Activated T-helper 2 cell treated with anti-CD3 and anti-CD28 coated beads, Interferon-gamma antibody, Interleukin-2, Interleukin-4, amounts not matched to agents 10 μg/mL and 5 μg/mL and 100 μg/mL, durations not matched to agents 14 hours and 24 hours and 36 hours (primary cell): ENCODE results near the gene RPL36. TPM values are rescaled to one million over a fixed set of nuclear protein-coding genes. Genes with fewer than 3 reads are reported as not detected.

Experiments used
- DNase-seq: peaks from one replicate; pipeline ENCODE4 v3.0.0; 2021; ENCODE audit warnings: low spot score
- H3K27ac Mint-ChIP-seq: one replicate; pipeline ENCODE4 v1.8.0; 2021; ENCODE audit warnings: mixed read lengths
- H3K27me3 Mint-ChIP-seq: one replicate; pipeline ENCODE4 v1.8.0; 2021; ENCODE audit warnings: low read depth, mixed read lengths
- H3K36me3 Mint-ChIP-seq: one replicate; pipeline ENCODE4 v1.8.0; 2021; ENCODE audit warnings: low read depth, mixed read lengths
- H3K4me1 Mint-ChIP-seq: one replicate; pipeline ENCODE4 v1.8.0; 2021; ENCODE audit warnings: low read depth, mixed read lengths
- H3K4me3 Mint-ChIP-seq: one replicate; pipeline ENCODE4 v1.8.0; 2021; ENCODE audit warnings: low read depth, mild to moderate bottlenecking, moderate library complexity, mixed read lengths
- H3K9me3 Mint-ChIP-seq: one replicate; pipeline ENCODE4 v1.8.0; 2021; ENCODE audit warnings: mixed read lengths
- intact Hi-C: fragments of 100-400 bp; cut with micrococcal nuclease; formaldehyde crosslinking; loops from one replicate; pipeline ENCODE4 v1.15.1; 2023
- total RNA-seq: library from RNA; stranded (reverse); gene quantifications from 2 replicates; pipeline ENCODE4 v1.2.3, GENCODE V29; 2022

The RPL36 gene
- total RNA-seq, 1 donor from 2014 or later, result 1,031 TPM

DNA sequence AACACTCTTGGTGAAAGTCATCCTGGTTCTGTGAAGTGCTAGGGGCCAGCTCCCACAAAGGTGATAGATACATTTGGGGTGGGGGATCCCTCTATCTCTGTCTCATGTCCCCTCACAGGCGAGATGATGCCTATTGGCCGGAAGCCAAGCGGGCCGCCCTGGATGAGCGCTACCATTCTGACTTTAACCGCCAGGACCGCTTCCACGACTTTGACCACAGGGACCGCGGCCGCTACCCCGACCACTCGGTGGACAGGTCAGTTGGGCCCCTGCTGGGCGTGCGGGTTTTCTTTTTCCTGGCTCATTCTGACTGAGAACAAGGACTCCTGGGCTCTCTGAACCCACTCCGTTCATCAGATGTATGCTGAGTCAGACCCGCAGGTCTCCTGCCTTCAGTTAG, 26.2 kb upstream of the RPL36 start:
- H3K27me3 Mint-ChIP-seq, result no peaks in the 10 kb centered on the region
- intact Hi-C loops, result no loop called here
- no peak overlapping the region for H3K4me3 Mint-ChIP-seq
- peaks cover 69% of the 10 kb centered on the region for H3K36me3 Mint-ChIP-seq
- DNase-seq, result no peak
- no peaks in the 10 kb centered on the region for H3K9me3 Mint-ChIP-seq
- no peak overlapping the region for H3K27ac Mint-ChIP-seq
- H3K4me1 Mint-ChIP-seq, result peaks cover 5% of the 10 kb centered on the region

GRCh38 chr19:5664515-5664914, 25.6 kb upstream of the RPL36 start:
- no peak overlapping the region for H3K27ac Mint-ChIP-seq
- no peaks in the 10 kb centered on the region for H3K27me3 Mint-ChIP-seq
- H3K4me1 Mint-ChIP-seq, result peaks cover 5% of the 10 kb centered on the region
- intact Hi-C loops, result no loop called here
- H3K9me3 Mint-ChIP-seq, result no peaks in the 10 kb centered on the region
- peaks cover 75% of the 10 kb centered on the region for H3K36me3 Mint-ChIP-seq
- DNase-seq, result no peak
- H3K4me3 Mint-ChIP-seq, result no peak overlapping the region

DNA sequence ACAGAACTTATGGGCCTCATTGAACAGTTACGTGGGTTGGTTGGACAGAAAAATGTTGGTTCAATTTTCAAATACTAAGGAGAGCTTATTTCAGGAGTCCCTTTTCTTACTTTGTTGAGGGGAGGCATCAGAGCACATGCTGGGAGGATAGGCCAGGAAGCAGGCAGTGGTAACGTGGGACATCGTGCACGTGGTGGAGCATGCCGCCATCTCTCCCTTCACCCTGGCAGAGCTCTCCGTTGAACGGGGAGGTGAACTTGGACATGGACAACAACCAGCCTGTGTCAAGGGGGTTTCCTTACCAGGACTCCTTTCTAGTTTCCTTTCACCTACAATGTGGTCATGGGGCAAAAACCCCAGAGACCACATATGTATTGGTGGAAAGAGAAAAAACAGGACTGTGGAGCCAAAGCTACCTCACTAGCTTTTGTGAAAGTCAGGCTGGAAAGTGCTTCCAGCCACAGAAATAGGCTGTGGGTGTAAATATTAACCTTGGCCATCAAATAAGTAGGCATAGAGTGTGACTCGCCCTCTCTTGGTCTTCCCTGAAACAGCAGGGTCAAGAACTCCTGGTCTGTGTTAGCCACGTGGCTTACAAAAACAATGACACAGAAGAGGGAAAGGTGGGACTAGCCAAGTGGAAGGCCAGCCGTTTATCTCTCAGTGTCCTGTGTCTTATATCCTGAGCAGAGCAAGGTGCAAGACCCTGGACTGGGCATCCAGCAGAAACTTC, 24.1 kb upstream of the RPL36 start:
- intact Hi-C loops, result no loop called here
- H3K36me3 Mint-ChIP-seq, result peaks cover 77% of the 10 kb centered on the region
- H3K9me3 Mint-ChIP-seq, result no peaks in the 10 kb centered on the region
- H3K27me3 Mint-ChIP-seq, result no peaks in the 10 kb centered on the region
- DNase-seq, result no peak
- H3K27ac Mint-ChIP-seq, result peak overlapping the region; percentile 43
- peaks cover 5% of the 10 kb centered on the region for H3K4me1 Mint-ChIP-seq
- no peak overlapping the region for H3K4me3 Mint-ChIP-seq

- intact Hi-C loops, result no loop called here
- Mint-ChIP-seq H3K4me3 (no peak overlapping the region), H3K4me1 (peaks cover 5% of the 10 kb centered on the region), H3K36me3 (peaks cover 76% of the 10 kb centered on the region), H3K9me3 (no peaks in the 10 kb centered on the region), H3K27ac (no peak overlapping the region), H3K27me3 (no peaks in the 10 kb centered on the region)
- no peak for DNase-seq
Observed at GRCh38 chr19:5666921-5667610, 23.0 kb upstream of the RPL36 start.

GRCh38 chr19:5667751-5668271, 22.3 kb upstream of the RPL36 start:
- Mint-ChIP-seq H3K4me3 (no peak overlapping the region), H3K36me3 (peaks cover 77% of the 10 kb centered on the region), H3K27me3 (no peaks in the 10 kb centered on the region), H3K9me3 (no peaks in the 10 kb centered on the region), H3K27ac (no peak overlapping the region), H3K4me1 (peaks cover 5% of the 10 kb centered on the region)
- no peak for DNase-seq
- intact Hi-C loops, result no loop called here

- Mint-ChIP-seq H3K27ac (no peak overlapping the region), H3K27me3 (no peaks in the 10 kb centered on the region), H3K36me3 (peaks cover 77% of the 10 kb centered on the region), H3K4me3 (no peak overlapping the region), H3K4me1 (peaks cover 5% of the 10 kb centered on the region), H3K9me3 (no peaks in the 10 kb centered on the region)
- DNase-seq, result no peak
- intact Hi-C loops, result no loop called here
Observed at GRCh38 chr19:5669212-5669611, 20.9 kb upstream of the RPL36 start.

DNA sequence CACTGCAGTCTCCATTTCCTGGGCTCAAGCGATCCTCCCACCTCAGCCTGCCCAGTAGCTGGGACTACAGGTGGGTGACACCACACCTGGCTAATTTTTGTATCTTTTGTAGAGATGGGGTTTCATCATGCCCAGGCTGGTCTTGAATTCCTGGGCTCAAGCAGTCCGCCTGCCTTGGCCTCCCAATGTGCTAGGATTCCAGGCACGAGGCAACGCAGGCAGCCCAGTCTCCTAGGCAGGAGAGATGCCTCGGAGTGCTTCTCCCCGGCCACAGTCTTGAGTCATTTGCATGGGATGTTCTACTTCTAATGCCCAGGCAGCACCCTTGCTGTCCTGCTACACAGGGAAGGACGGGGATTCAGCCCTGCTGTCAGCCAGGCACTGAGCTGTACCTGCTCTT, 18.5 kb upstream of the RPL36 start:
- Mint-ChIP-seq H3K4me3 (no peak overlapping the region), H3K36me3 (peaks cover 53% of the 10 kb centered on the region), H3K27me3 (no peaks in the 10 kb centered on the region), H3K9me3 (no peaks in the 10 kb centered on the region), H3K4me1 (no peaks in the 10 kb centered on the region), H3K27ac (no peak overlapping the region)
- intact Hi-C loops, result no loop called here
- DNase-seq, result no peak

GRCh38 chr19:5672708-5673459, 17.2 kb upstream of the RPL36 start:
- H3K4me3 Mint-ChIP-seq, result no peak overlapping the region
- DNase-seq, result no peak
- no peaks in the 10 kb centered on the region for H3K9me3 Mint-ChIP-seq
- intact Hi-C loops, result no loop called here
- no peaks in the 10 kb centered on the region for H3K27me3 Mint-ChIP-seq
- peaks cover 42% of the 10 kb centered on the region for H3K36me3 Mint-ChIP-seq
- no peaks in the 10 kb centered on the region for H3K4me1 Mint-ChIP-seq
- no peak overlapping the region for H3K27ac Mint-ChIP-seq

GRCh38 chr19:5673752-5674151, 16.3 kb upstream of the RPL36 start:
- DNase-seq, result no peak
- Mint-ChIP-seq H3K36me3 (peaks cover 37% of the 10 kb centered on the region), H3K27ac (no peak overlapping the region), H3K4me1 (no peaks in the 10 kb centered on the region), H3K9me3 (no peaks in the 10 kb centered on the region), H3K4me3 (no peak overlapping the region), H3K27me3 (no peaks in the 10 kb centered on the region)
- intact Hi-C loops, result no loop called here

DNA sequence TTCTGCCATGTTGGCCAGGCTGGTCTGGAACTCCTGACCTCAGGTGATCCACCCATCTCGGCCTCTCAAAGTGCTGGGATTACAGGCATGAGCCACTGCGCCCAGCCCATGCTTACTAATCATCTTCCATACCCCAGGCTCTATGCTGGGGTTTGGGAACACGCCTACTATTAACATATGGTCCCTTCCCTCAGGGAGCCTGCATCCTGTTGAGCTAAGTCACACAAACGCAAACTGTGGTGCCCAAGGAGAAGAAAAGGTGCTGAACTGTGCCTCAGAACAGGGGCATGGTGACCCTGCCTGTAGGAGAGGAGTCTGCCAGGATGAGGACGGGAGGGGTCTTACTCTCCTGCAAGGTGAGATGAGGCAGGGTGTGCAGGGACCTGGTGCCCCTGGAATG, 15.4 kb upstream of the RPL36 start:
- peaks cover 28% of the 10 kb centered on the region for H3K36me3 Mint-ChIP-seq
- H3K27ac Mint-ChIP-seq, result no peak overlapping the region
- H3K9me3 Mint-ChIP-seq, result no peaks in the 10 kb centered on the region
- H3K27me3 Mint-ChIP-seq, result no peaks in the 10 kb centered on the region
- DNase-seq, result no peak
- H3K4me1 Mint-ChIP-seq, result peaks cover 4% of the 10 kb centered on the region
- H3K4me3 Mint-ChIP-seq, result no peak overlapping the region
- intact Hi-C loops, result no loop called here

DNA sequence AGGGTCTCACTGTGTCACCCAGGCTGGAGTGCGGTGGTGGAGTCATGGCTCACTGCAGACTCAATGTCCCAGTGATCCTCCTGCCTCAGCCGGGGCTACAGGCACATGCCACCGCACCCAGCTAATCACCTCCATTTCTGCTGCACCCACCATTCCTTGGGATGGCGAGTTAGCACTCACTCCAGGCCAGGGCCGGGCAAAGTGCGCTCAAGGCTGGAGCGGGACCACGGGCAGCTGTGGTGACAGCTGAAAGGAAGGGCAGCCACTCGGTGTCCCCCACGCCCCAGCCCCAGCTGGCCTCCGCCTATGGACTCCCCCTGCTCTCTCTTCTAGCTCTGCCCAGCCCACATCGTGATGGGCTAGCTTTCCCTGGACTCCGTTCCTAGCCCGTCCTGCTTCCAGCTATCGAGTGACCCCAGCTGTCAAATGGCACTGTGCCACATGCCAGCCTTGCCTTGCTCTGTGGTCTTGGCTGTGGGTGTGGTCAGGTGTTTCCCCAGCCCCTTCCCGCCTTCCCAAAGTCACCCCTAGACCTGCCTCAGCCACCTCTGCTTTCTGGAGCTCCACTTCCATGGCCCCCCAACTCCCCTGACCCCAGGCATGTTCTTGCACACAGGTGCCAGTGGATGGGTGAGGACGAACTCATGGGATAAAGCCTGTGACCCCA, 13.9 kb upstream of the RPL36 start:
- intact Hi-C loops, result no loop called here
- peaks cover 4% of the 10 kb centered on the region for H3K4me1 Mint-ChIP-seq
- no peak overlapping the region for H3K27ac Mint-ChIP-seq
- no peaks in the 10 kb centered on the region for H3K9me3 Mint-ChIP-seq
- H3K4me3 Mint-ChIP-seq, result no peak overlapping the region
- H3K36me3 Mint-ChIP-seq, result peaks cover 23% of the 10 kb centered on the region
- H3K27me3 Mint-ChIP-seq, result no peaks in the 10 kb centered on the region
- no peak for DNase-seq

- no peaks in the 10 kb centered on the region for H3K27me3 Mint-ChIP-seq
- no peaks in the 10 kb centered on the region for H3K9me3 Mint-ChIP-seq
- H3K36me3 Mint-ChIP-seq, result peaks cover 21% of the 10 kb centered on the region
- H3K27ac Mint-ChIP-seq, result no peak overlapping the region
- H3K4me1 Mint-ChIP-seq, result peaks cover 9% of the 10 kb centered on the region
- H3K4me3 Mint-ChIP-seq, result no peak overlapping the region
- intact Hi-C loops, result no loop called here
- no peak for DNase-seq
Observed at GRCh38 chr19:5676772-5677105, 13.4 kb upstream of the RPL36 start.
